Stimulated activated CD4-positive, alpha-beta T cell treated with anti-CD3 and anti-CD28 coated beads, Interleukin-4, amount 100 ng/mL, for 48 hours (primary cell): ENCODE results near the gene EPM2A.

ENCODE experiments used
- DNase-seq, 2 donors: peaks; one replicate each; pipeline ENCODE4 v3.0.0-alpha.2; 2020; ENCODE audit warnings: low read depth in 2 of 2

Gene EPM2A

GRCh38 chr6:145673504-145673903 lies 61.8 kb downstream of the EPM2A start:
- DNase-seq = no peak

GRCh38 chr6:145670311-145670710 lies 65.0 kb downstream of the EPM2A start:
- DNase-seq = no peak

- DNase-seq = no peak
Observed at GRCh38 chr6:145669627-145670034, 65.7 kb downstream of the EPM2A start.

DNA sequence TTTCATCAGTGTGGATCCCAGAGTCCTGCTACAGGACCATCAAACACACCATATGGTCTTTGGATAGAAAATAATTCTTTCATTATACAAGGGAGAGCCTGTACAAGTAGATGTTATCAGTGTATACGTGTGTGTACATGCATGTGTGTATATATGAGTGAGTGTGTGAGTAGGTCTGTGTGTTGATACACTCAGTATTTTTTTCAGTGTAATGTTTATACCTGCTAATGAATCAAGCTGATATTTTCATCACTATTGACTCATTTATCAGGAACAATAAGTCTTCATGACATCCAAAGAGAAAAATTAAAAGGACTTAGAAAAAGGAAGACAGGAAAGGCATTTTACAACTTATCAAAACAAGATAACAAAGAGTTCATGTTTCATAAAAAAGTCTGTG lies 66.5 kb downstream of the EPM2A start:
- no peak for DNase-seq

- no peak for DNase-seq
Observed at GRCh38 chr6:145660676-145661075, 74.6 kb downstream of the EPM2A start.

DNA sequence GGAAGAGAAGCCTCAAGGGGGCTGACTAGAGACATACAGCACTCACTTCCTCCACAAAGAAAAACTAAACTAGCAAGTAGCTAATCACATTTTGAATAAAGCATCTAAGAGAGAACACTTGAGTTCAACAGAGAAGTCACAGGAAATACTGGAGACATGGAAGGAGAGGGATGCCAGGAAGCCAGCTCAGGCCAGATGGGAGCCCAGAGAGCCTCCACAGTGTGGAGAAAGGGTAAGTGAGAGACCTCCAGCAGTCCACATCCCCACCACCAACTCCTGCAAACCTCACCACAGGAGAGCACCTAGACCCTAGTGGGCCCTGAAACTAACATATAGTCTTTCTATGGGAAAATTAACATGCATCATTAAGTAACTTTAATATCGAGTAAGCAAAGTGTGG lies 79.2 kb downstream of the EPM2A start:
- DNase-seq = no peak

GRCh38 chr6:145652572-145652971 lies 82.7 kb downstream of the EPM2A start:
- DNase-seq = no peak

GRCh38 chr6:145651988-145652387 lies 83.3 kb downstream of the EPM2A start:
- no peak for DNase-seq

- DNase-seq = no peak
Observed at GRCh38 chr6:145648149-145648548, 87.2 kb downstream of the EPM2A start.

DNA sequence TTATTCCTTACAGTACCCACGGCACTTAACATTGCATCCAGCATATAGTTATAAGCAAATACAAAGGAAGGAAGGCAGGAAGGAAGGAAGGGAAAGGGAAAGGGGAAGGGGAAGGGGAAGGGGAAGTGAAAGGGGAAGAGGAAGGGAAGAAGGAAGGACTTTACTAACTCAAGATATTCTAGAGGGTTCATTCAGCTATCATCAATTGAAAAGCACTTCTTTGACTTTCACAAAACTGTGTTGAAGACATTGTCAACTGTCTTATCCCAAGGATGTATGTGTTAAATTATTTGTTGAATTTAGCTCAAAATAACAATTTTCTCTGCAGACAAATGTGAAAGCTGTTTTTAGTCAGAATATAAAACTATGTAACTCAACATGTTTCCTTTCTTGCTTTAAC lies 87.7 kb downstream of the EPM2A start:
- DNase-seq = no peak

GRCh38 chr6:145643760-145644159 lies 91.6 kb downstream of the EPM2A start:
- DNase-seq = no peak

- peak; percentile 76 to 92 for DNase-seq
Observed at GRCh38 chr6:145633981-145634627, 101.2 kb downstream of the EPM2A start.

- DNase-seq = no peak
Observed at GRCh38 chr6:145632971-145633370, 102.3 kb downstream of the EPM2A start.

GRCh38 chr6:145631374-145631773 lies 103.9 kb downstream of the EPM2A start:
- no peak for DNase-seq

DNA sequence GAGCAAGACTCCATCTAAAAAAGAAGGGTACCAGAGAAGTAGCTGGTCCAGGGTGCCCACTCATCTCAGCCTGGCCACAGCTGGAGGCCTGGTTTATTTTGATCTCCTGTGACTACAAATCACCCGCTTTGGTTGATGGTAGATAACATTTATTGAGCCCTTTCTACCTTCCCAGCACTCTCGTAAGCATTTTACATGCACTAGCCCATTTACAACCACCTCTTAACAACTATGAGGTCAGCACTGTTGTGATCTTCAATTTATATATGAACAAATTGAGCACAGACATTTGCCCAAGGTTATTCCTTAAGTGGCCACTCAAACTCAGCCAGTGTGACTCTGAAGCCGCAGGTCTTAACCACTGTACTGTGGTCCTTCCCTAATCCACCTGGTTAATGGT lies 104.7 kb downstream of the EPM2A start:
- DNase-seq = no peak

DNA sequence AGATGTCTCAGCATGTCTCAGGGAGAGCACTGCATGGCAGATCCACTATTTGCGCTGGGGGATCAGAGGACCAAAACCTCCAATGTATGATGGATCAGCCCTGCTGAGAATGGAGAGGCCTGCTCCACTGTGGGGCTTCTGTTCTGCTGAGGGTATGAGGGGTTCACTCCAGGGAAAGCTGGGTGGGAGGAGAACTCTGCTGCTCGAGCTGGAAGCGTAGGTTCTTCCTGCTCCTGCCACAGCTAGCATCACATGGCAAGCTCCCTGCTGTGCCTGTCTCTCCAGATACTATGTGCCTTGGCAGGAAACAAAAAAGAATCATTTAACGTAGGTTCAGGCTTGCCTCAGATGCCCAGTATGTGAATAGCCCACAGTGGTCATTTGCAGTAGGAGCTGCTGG lies 105.8 kb downstream of the EPM2A start:
- DNase-seq = no peak

- DNase-seq = no peak
Observed at GRCh38 chr6:145627451-145627850, 107.9 kb downstream of the EPM2A start.

- no peak for DNase-seq
Observed at GRCh38 chr6:145626857-145627256, 108.5 kb downstream of the EPM2A start.

DNA sequence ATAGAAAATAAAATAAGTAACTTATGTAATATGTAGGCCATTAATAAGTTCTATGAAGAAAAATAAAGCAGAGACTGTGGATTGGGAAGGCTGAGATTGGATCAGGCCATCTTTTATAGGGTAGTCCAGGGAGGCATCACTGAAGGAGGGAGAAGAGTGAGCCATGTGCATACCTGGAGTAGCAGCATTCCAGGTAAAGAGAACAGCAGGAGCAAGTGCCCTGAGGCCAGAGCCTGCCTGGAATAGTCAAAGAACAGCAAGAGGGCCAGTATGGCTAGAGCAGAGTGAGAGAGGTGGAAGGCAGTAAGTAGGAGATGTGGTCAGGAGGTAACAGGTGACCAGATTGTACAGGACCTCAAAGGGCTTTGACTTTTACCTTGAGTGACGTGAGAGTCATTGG lies 112.1 kb downstream of the EPM2A start:
- no peak for DNase-seq

- no peak for DNase-seq
Observed at GRCh38 chr6:145621776-145622175, 113.5 kb downstream of the EPM2A start.

- DNase-seq = no peak
Observed at GRCh38 chr6:145620088-145620487, 115.2 kb downstream of the EPM2A start.

- no peak for DNase-seq
Observed at GRCh38 chr6:145609521-145609920, 125.8 kb downstream of the EPM2A start.

GRCh38 chr6:145608850-145609249 lies 126.5 kb downstream of the EPM2A start:
- no peak for DNase-seq

DNA sequence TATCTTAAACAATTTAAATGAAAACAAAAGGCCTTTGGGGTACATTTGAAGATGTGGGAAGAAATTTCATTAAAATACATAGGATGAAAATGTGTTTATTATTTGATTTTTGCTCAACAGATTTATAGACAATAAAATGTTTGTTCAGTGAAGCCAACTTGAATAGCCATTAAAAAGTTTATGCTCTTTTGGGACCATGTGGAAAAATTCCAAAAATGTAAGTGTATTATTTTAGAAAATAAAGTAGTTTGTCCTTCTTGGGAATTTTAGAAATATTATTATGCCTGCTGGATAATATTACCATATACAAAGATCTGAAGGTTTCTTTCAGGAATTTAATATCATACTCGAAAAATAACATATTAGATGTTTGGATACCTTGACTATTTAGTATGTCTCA lies 131.3 kb downstream of the EPM2A start:
- no peak for DNase-seq
